HUES6 (cell line): ENCODE results near the gene PTTG1.

Experiments
- H3K27ac ChIP-seq: 2 replicates; pipeline ENCODE4 v1.7.0; 2013; ENCODE audit warnings: low read depth, mild to moderate bottlenecking, low read length, inconsistent platforms
- H3K27me3 ChIP-seq: 2 replicates; pipeline ENCODE4 v1.6.1; 2013; ENCODE audit warnings: low read length; ENCODE audit not compliant: control insufficient read depth, insufficient read depth
- H3K36me3 ChIP-seq: 2 replicates; pipeline ENCODE4 v1.6.1; 2013; ENCODE audit warnings: low read length; ENCODE audit not compliant: control insufficient read depth, insufficient read depth
- H3K4me1 ChIP-seq: 2 replicates; pipeline ENCODE4 v1.6.1; 2013; ENCODE audit warnings: low read length; ENCODE audit not compliant: control insufficient read depth, insufficient read depth
- H3K4me3 ChIP-seq: 2 replicates; pipeline ENCODE4 v1.5.1; 2013; ENCODE audit warnings: low read depth, low read length
- H3K9ac ChIP-seq: one replicate; pipeline ENCODE4 v1.6.1; 2013; ENCODE audit warnings: mild to moderate bottlenecking, low read length
- H3K9me3 ChIP-seq: 2 replicates; pipeline ENCODE4 v1.6.1; 2013; ENCODE audit warnings: low read depth, low read length; ENCODE audit not compliant: control insufficient read depth, insufficient read depth

The PTTG1 gene

GRCh38 chr5:160464466-160464797 is 42.8 kb downstream of the PTTG1 start:
- H3K27ac ChIP-seq = no peak overlapping the region
- no peaks in the 10 kb centered on the region for H3K36me3 ChIP-seq
- H3K4me3 ChIP-seq = no peak overlapping the region
- no peaks in the 10 kb centered on the region for H3K27me3 ChIP-seq
- H3K4me1 ChIP-seq = peaks cover 16% of the 10 kb centered on the region
- peaks cover 8% of the 10 kb centered on the region for H3K9me3 ChIP-seq
- no peak overlapping the region for H3K9ac ChIP-seq

- H3K36me3 ChIP-seq = no peaks in the 10 kb centered on the region
- no peak overlapping the region for H3K27ac ChIP-seq
- H3K4me3 ChIP-seq = no peak overlapping the region
- no peaks in the 10 kb centered on the region for H3K27me3 ChIP-seq
- peaks cover 5% of the 10 kb centered on the region for H3K9me3 ChIP-seq
- H3K4me1 ChIP-seq = peaks cover 26% of the 10 kb centered on the region
- no peak overlapping the region for H3K9ac ChIP-seq
These were observed 44.5 kb downstream of the PTTG1 start for GRCh38 chr5:160466116-160466515.

DNA sequence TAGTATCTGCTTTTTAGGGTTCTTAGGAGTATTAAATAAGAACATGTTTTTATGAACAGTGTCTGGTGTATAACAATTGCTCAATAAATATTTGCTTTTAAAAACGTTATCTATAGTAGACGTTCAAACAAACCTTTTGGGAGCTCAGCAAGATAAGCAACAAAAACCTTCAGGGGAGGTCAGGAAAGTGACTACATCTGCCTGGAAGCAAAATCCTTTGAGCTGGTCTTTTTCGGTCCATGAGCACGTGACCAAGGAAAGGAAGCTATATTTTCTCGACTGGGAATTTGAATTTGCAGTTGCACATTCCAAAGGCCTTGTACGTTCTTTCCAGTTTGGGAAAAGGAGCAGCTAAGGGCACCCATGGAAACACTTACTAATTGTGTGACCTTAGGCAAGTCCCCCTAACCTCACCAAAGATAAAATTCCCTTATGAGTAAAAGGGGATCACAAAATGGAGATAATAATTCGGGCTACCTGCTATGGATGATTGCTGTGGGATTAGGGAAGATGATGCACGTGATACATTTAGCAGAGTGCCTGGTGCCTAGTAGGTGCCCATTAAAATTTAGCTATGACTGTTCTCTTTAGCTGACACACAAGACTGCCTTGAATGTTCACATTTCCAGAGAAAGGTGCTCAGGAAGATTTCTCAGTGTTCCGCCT is 45.4 kb downstream of the PTTG1 start:
- Histone ChIP-seq H3K27ac (no peak overlapping the region), H3K9ac (peak overlapping the region; percentile 10), H3K9me3 (no peaks in the 10 kb centered on the region), H3K4me3 (no peak overlapping the region), H3K27me3 (no peaks in the 10 kb centered on the region), H3K4me1 (peaks cover 29% of the 10 kb centered on the region), H3K36me3 (no peaks in the 10 kb centered on the region)

- H3K9ac ChIP-seq = peak overlapping the region; percentile 10
- H3K36me3 ChIP-seq = no peaks in the 10 kb centered on the region
- no peak overlapping the region for H3K27ac ChIP-seq
- no peaks in the 10 kb centered on the region for H3K9me3 ChIP-seq
- H3K27me3 ChIP-seq = no peaks in the 10 kb centered on the region
- H3K4me1 ChIP-seq = peaks cover 29% of the 10 kb centered on the region
- no peak overlapping the region for H3K4me3 ChIP-seq
These were observed 46.1 kb downstream of the PTTG1 start for GRCh38 chr5:160467555-160468362.

GRCh38 chr5:160468363-160468975 is 46.8 kb downstream of the PTTG1 start:
- no peaks in the 10 kb centered on the region for H3K27me3 ChIP-seq
- no peaks in the 10 kb centered on the region for H3K36me3 ChIP-seq
- H3K4me1 ChIP-seq = peaks cover 29% of the 10 kb centered on the region
- no peaks in the 10 kb centered on the region for H3K9me3 ChIP-seq
- H3K9ac ChIP-seq = no peak overlapping the region
- H3K27ac ChIP-seq = no peak overlapping the region
- no peak overlapping the region for H3K4me3 ChIP-seq

GRCh38 chr5:160469156-160470144 is 47.8 kb downstream of the PTTG1 start:
- H3K4me3 ChIP-seq = no peak overlapping the region

DNA sequence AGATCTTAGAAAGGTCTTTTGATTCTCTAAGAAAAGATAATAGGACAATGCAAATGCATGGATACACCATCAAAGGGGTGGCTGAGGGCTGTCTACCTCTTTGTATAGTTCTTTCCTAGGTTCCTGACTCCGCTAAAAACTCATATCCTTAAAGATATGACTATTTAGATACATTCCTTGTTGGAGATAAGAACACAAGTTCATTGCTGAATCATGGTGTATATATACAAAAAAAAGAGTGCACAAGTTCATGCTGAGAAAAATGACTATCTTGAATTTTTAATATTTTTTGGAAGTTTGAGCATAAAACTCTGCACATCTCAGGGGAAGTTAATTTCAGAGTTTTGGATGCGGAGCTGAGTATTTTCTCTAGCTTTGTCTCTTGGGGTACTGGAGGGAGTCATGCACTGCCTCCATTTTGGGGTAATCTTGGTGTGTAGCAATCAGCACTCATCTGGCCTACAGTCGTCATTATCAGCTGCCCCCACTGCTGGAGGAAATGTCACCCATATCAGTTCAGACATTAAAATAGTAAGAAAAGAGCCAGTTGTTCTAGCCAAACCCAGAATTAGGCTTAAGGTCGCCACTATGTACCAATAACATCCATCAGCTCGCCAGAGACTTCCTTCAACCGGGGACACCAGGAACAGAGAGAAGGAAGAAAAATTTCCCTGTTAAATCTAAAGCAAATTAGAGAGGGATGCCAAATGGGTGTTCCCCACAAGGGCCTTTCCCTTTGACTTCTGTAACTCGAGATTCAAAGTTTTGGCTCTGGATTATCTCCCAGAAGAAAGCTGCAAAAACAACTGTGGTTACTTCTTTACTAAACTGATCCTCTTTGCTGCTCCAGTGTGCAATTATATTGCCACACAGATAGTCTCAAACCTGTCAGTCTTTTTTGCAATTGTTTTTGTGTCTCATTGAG is 49.0 kb downstream of the PTTG1 start:
- Histone ChIP-seq H3K9ac (no peak overlapping the region), H3K9me3 (no peaks in the 10 kb centered on the region), H3K4me1 (peaks cover 29% of the 10 kb centered on the region), H3K36me3 (no peaks in the 10 kb centered on the region), H3K27ac (no peak overlapping the region), H3K4me3 (no peak overlapping the region), H3K27me3 (no peaks in the 10 kb centered on the region)

More at GRCh38 chr5:160469156-160470144, 47.8 kb downstream of the PTTG1 start:
- Histone ChIP-seq H3K9me3 (no peaks in the 10 kb centered on the region), H3K36me3 (no peaks in the 10 kb centered on the region), H3K9ac (no peak overlapping the region), H3K4me1 (peaks cover 29% of the 10 kb centered on the region), H3K27ac (no peak overlapping the region), H3K27me3 (no peaks in the 10 kb centered on the region)

DNA sequence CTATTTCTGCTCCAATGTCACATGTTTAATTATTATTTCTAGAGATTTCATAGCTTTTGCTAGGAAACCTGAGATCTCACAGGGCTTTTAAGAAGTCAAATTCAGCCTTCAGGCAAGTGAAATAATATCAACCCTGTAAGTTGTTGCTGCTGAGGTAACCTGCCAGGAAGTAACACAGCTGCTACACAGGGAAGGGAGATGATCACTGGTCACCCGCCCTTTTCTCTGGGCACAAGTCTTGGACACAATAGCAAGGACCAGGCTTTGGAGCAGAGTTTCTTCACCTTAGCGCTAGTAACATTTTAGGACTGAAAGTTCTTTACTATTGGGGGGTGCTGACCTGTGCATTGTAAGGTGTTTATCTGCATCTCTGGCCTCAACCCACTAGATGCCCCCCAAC is 50.1 kb downstream of the PTTG1 start:
- Histone ChIP-seq H3K36me3 (no peaks in the 10 kb centered on the region), H3K4me3 (no peak overlapping the region), H3K9ac (no peak overlapping the region), H3K27ac (no peak overlapping the region), H3K27me3 (no peaks in the 10 kb centered on the region), H3K4me1 (peaks cover 36% of the 10 kb centered on the region), H3K9me3 (no peaks in the 10 kb centered on the region)

GRCh38 chr5:160472482-160472881 is 50.8 kb downstream of the PTTG1 start:
- Histone ChIP-seq H3K4me1 (peaks cover 38% of the 10 kb centered on the region), H3K9me3 (no peaks in the 10 kb centered on the region), H3K27me3 (no peaks in the 10 kb centered on the region), H3K9ac (no peak overlapping the region), H3K4me3 (no peak overlapping the region), H3K36me3 (no peaks in the 10 kb centered on the region), H3K27ac (no peak overlapping the region)

DNA sequence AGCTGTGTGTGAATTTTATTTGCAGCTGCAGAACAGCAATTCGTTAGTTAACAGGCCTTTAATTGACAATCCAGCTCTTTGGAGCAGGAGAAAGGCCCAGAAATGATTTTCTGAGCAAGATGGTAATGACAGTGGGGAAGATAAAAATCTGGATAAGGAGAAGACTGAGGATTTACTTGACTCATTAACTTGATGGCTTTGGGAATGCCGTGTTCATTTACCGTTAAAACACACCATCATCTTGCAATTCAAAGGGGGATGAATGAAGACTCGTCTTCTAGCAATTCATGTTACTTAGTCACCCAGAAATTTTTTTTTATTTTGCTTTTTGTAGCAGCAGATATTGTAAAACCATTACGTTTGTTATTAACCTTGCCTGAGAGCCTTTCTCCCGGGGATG is 52.0 kb downstream of the PTTG1 start:
- peaks cover 38% of the 10 kb centered on the region for H3K4me1 ChIP-seq
- no peaks in the 10 kb centered on the region for H3K36me3 ChIP-seq
- no peak overlapping the region for H3K27ac ChIP-seq
- H3K27me3 ChIP-seq = no peaks in the 10 kb centered on the region
- no peak overlapping the region for H3K4me3 ChIP-seq
- H3K9me3 ChIP-seq = no peaks in the 10 kb centered on the region
- H3K9ac ChIP-seq = no peak overlapping the region
